GM12878 (cell line): Measurements from ENCODE around the gene CASP10. TPM values are rescaled to one million over a fixed set of nuclear protein-coding genes. Genes with fewer than 3 reads are reported as not detected.

Experiments used
- ATAC-seq: fragments of 200-7000 bp; cut with Tn5 transposase; 3 replicates; pipeline ENCODE4 v1.9.1; 2020; ENCODE audit warnings: mild to moderate bottlenecking, moderate library complexity
- BruUV-seq: library from RNA; stranded (reverse); fragments of 400-500 nt; replicated peaks from 2 replicates; lab custom pipeline; 2021; lab: Mats Ljungman, UMichigan
- CTCF ChIA-PET: fragments of 300-600 bp; sonication (Branson Sonifier 250); formaldehyde crosslinking; extraction: SDS; loops from one replicate; lab custom pipeline; 2021; ENCODE audit warnings: inconsistent platforms; lab: Yijun Ruan, JAX
- POLR2A ChIA-PET: fragments of 350-600 bp; formaldehyde crosslinking; extraction: SDS; loops from one replicate; lab custom pipeline; 2021; ENCODE audit warnings: inconsistent platforms; lab: Charles Lee
- RAD21 ChIA-PET: fragments of 300-600 bp; sonication (Branson Sonifier 250); formaldehyde crosslinking; loops from one replicate; lab custom pipeline; 2023; ENCODE audit warnings: antibody characterized with exemption; ENCODE audit not compliant: unreplicated experiment; lab: Charles Lee
- SMC1A ChIA-PET: fragments of 300-600 bp; sonication (Branson Sonifier 250); formaldehyde crosslinking; loops from one replicate; lab custom pipeline; 2023; ENCODE audit not compliant: unreplicated experiment, uncharacterized antibody; lab: Charles Lee
- DNase-seq: peaks from one replicate; pipeline ENCODE4 v3.0.0-alpha.2; 2011; ENCODE audit warnings: low read depth, low spot score
- FAIRE-seq: peaks from 3 replicates; lab custom pipeline; 2011; peaks lifted over from hg19 to GRCh38; lab: Jason Lieb, UNC
- H2AFZ ChIP-seq: 2 replicates; pipeline ENCODE4 v1.6.0; 2011; ENCODE audit warnings: low read depth, low read length, control low read depth; ENCODE audit not compliant: control insufficient read depth
- H3K27ac ChIP-seq: 2 replicates; pipeline ENCODE4 v1.5.1; 2011; ENCODE audit warnings: control low read depth; ENCODE audit not compliant: control insufficient read depth, insufficient read depth
- H3K27me3 ChIP-seq, 2 experiments: replicated peaks in 1 of 2; 2 replicates each; pipeline versions ENCODE4 v1.6.0 to v1.6.1; 2011; ENCODE audit warnings: low read length in 1 of 2; ENCODE audit not compliant: control insufficient read depth in 2 of 2, insufficient read depth in 2 of 2
- H3K36me3 ChIP-seq, 2 experiments: 2 replicates each; pipeline ENCODE4 v1.5.1; 2011; ENCODE audit warnings: low read length in 1 of 2; ENCODE audit not compliant: control insufficient read depth in 2 of 2, insufficient read depth in 2 of 2
- H3K4me1 ChIP-seq: 2 replicates; pipeline ENCODE4 v1.6.1; 2011; ENCODE audit warnings: mild to moderate bottlenecking, low read length, moderate library complexity, mixed read lengths; ENCODE audit not compliant: control insufficient read depth, insufficient read depth
- H3K4me2 ChIP-seq: 2 replicates; pipeline ENCODE4 v1.6.0; 2011; ENCODE audit warnings: control low read depth; ENCODE audit not compliant: control insufficient read depth, insufficient read depth
- H3K4me3 ChIP-seq: fragments of 200-600 bp; sonication (generic); 2 replicates; pipeline ENCODE4 v1.5.1; 2016
- H3K79me2 ChIP-seq: 2 replicates; pipeline ENCODE4 v1.6.0; 2011; ENCODE audit warnings: low read length; ENCODE audit not compliant: control insufficient read depth, insufficient read depth
- H3K9ac ChIP-seq: 2 replicates; pipeline ENCODE4 v1.8.0; 2011; ENCODE audit warnings: low read length, control low read depth, mixed read lengths; ENCODE audit not compliant: control insufficient read depth, insufficient read depth
- H3K9me3 ChIP-seq: replicated peaks from 3 replicates; pipeline ENCODE4 v1.5.1; 2011; ENCODE audit warnings: mild to moderate bottlenecking, low read length; ENCODE audit not compliant: control insufficient read depth, insufficient read depth
- H4K20me1 ChIP-seq: 2 replicates; pipeline ENCODE4 v1.6.0; 2011; ENCODE audit not compliant: control insufficient read depth, insufficient read depth
- BCL11A ChIP-seq: IDR thresholded peaks from 2 replicates; pipeline ENCODE4 v1.6.1; 2011; ENCODE audit warnings: low read depth, low read length
- BHLHE40 ChIP-seq, 2 experiments: fragments of 450-650 bp in 1 of 2; IDR thresholded peaks; 2 replicates each; pipeline ENCODE4 v1.6.1; 2011 to 2017; ENCODE audit warnings: low read depth in 2 of 2, borderline replicate concordance in 1 of 2, improper control_type of control experiment in 1 of 2, low read length in 1 of 2, mild to moderate bottlenecking in 1 of 2
- BRCA1 ChIP-seq: IDR thresholded peaks from 2 replicates; pipeline ENCODE4 v1.6.1; 2011; ENCODE audit warnings: low read depth, low read length, improper control_type of control experiment
- ETV6 ChIP-seq, 2 experiments: fragments of 450-650 bp in 1 of 2; IDR thresholded peaks in 1 of 2; conservative IDR thresholded peaks in 1 of 2; 2 replicates each; pipeline ENCODE4 v1.6.1; 2014; ENCODE audit warnings: antibody characterized with exemption in 1 of 2, borderline replicate concordance in 1 of 2, low read depth in 1 of 2, mild to moderate bottlenecking in 1 of 2, moderate library complexity in 1 of 2
- EZH2 ChIP-seq: IDR thresholded peaks from 2 replicates; pipeline ENCODE4 v1.6.1; 2012; ENCODE audit warnings: low read depth, mild to moderate bottlenecking, control low read depth, inconsistent platforms, low read length, borderline replicate concordance; ENCODE audit not compliant: control insufficient read depth
- GATAD2B ChIP-seq: fragments of 450-650 bp; conservative IDR thresholded peaks from 2 replicates; pipeline ENCODE4 v1.6.1; 2017; ENCODE audit warnings: low read depth, mild to moderate bottlenecking, moderate library complexity
- HDAC6 ChIP-seq: fragments of 200-600 bp; sonication (generic); IDR thresholded peaks from one replicate; pipeline ENCODE4 v1.8.0; 2017; ENCODE audit warnings: antibody characterized with exemption; ENCODE audit not compliant: unreplicated experiment
- MTA2 ChIP-seq: fragments of 450-650 bp; IDR thresholded peaks from 2 replicates; pipeline ENCODE4 v1.6.1; 2016; ENCODE audit warnings: low read depth, mild to moderate bottlenecking, moderate library complexity
- MXI1 ChIP-seq: fragments of 150-350 bp; IDR thresholded peaks from 2 replicates; pipeline ENCODE4 v1.6.1; 2011; ENCODE audit warnings: low read depth, mild to moderate bottlenecking, inconsistent platforms, low read length, improper control_type of control experiment
- MYC ChIP-seq: IDR thresholded peaks from 2 replicates; pipeline ENCODE4 v1.6.1; 2011; ENCODE audit warnings: mild to moderate bottlenecking, low read length, moderate library complexity, inconsistent platforms; ENCODE audit not compliant: insufficient read depth, insufficient replicate concordance, insufficient read length, severe bottlenecking
- SIN3A ChIP-seq: IDR thresholded peaks from 2 replicates; pipeline ENCODE4 v1.6.1; 2012; ENCODE audit warnings: low read depth, low read length, improper control_type of control experiment
- SREBF2 ChIP-seq: IDR thresholded peaks from 2 replicates; pipeline ENCODE4 v1.6.1; 2012; ENCODE audit warnings: mild to moderate bottlenecking, low read length
- TCF7 ChIP-seq: IDR thresholded peaks from 2 replicates; pipeline ENCODE4 v1.6.1; 2014; ENCODE audit warnings: antibody characterized with exemption, borderline replicate concordance
- ZNF24 ChIP-seq: fragments of 450-650 bp; IDR thresholded peaks from 2 replicates; pipeline ENCODE4 v1.6.1; 2017; ENCODE audit warnings: antibody characterized with exemption, mild to moderate bottlenecking
- WGBS: methylation state at CpG from one replicate; pipeline ENCODE4 v1.1.6; 2016; ENCODE audit warnings: low lambda C conversion rate; ENCODE audit not compliant: insufficient replicate concordance, insufficient coverage; ENCODE audit errors: missing lambda C conversion rate; 5-methylcytosine and 5-hydroxymethylcytosine counted together
- in situ Hi-C: fragments of 300-500 bp; cut with MboI; formaldehyde crosslinking; loops from 9 replicates; pipeline ENCODE4 v1.14.3; 2018; ENCODE audit warnings: mixed read lengths
- intact Hi-C: fragments of 100-400 bp; cut with micrococcal nuclease; formaldehyde crosslinking; loops from one replicate; pipeline ENCODE4 v1.14.2; 2022; ENCODE audit not compliant: unreplicated experiment
- polyA plus RNA-seq, 11 experiments: library from polyadenylated mRNA; depleted of rRNA in 4 of 11; unstranded in 6 of 11; stranded (reverse) in 5 of 11; fragments of >200 nt; fragmentation: Nextera tagmentation in 4 of 11; fragmentation: Illumina TruSeq in 1 of 11; extraction: Ambion mirVana in 4 of 11; extraction: Trizol in 1 of 11; gene quantifications; 1 replicate in 1 of 11; 2 replicates in 10 of 11; pipeline versions ENCODE4 v1.2.1 to v1.2.3, GENCODE V29; 2011 to 2016; ENCODE audit warnings: inconsistent platforms in 2 of 11, missing spikeins in 2 of 11, low read depth in 1 of 11
- total RNA-seq, 4 experiments: library from RNA; depleted of rRNA in 3 of 4; stranded (reverse); fragments of >200 nt in 3 of 4; fragmentation: Illumina TruSeq in 1 of 4; extraction: Trizol in 1 of 4; gene quantifications; 2 replicates each; pipeline versions ENCODE4 v1.2.1 to v1.2.3, GENCODE V29; 2013 to 2021
- TF ChIP-seq, protein P1 (sequence below): IDR thresholded peaks from 2 replicates; pipeline ENCODE4 v1.6.1; 2012; ENCODE audit warnings: mild to moderate bottlenecking, low read depth, low read length

The CASP10 gene
- total and polyA plus RNA-seq, 10 of the 15 experiments (the other 5 are each of a cell fraction or from before 2014, with no cell fraction given), result 7.2 to 14.1 (median 10.8) TPM

DNA sequence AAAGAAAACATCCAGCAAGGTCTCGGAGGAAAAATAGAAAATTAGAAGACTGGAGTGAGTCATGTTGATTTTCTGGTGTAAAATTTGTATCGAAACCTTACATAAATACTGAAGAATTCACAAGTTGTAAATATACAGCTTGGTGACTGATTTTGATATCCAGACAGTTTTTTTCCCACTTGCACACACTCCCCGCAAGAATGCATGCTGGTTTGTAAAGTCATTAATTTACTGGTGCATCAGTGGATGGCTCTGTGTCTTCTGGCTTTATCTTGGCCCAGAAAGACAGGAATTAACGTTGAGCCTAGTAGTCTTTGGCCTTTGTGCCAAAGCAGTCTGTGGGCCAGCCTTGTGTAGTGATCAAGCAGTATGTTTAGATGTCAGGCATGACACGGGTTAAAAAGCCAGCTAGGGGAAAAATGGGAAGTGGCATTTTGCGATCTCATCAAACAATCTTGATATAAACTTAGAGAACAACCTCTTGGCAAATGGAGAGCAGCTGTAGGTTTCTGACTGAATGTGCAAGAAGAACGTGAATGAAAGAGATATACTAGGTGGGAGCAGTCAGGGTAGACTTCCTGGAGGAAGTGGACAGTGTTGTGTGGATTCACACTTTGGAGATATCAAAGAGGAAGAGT, 54.7 kb downstream of the CASP10 start:
- H3K4me1 ChIP-seq, result peaks cover 3% of the 10 kb centered on the region
- 88% methylated on average over 7 of the region's 7 CpGs for WGBS
- H3K9me3 ChIP-seq, result no peaks in the 10 kb centered on the region; the same call in 2 of the 3 replicates
- FAIRE-seq (no peak), DNase-seq (no peak), ATAC-seq (no peak)
- POLR2A ChIA-PET, result interaction anchor here (0.6 to 1.7 kb wide), 6 partner anchors 15 to 454 kb away, joined by 3 to 6 read pairs (median 4); partner anchors contain the start of gene CASP8
- H3K9ac ChIP-seq, result no peak overlapping the region
- H3K4me2 ChIP-seq, result no peak overlapping the region
- peaks cover 5 to 13% of the 10 kb centered on the region in 2 experiments for H3K36me3 ChIP-seq
- no peak overlapping the region for H2AFZ ChIP-seq
- TSS peak; percentile 13 for BruUV-seq
- H4K20me1 ChIP-seq, result no peaks in the 10 kb centered on the region
- H3K27me3 ChIP-seq, result no peaks in the 10 kb centered on the region
- TF ChIP-seq ZNF24 (no peak), ETV6 (conservative IDR thresholded peaks at IDR 0.05 in 1 of 2, IDR thresholded peaks at IDR 0.05 in 1 of 2; ENCODE audit: borderline replicate concordance in 1 of 2, low read depth in 1 of 2) (no peak), GATAD2B (no peak), MYC (no peak), BCL11A (no peak), SIN3A (no peak), HDAC6 (no peak), TCF7 (no peak), MTA2 (no peak), EZH2 (no peak), BRCA1 (no peak), MXI1 (no peak), SREBF2 (no peak), BHLHE40 (IDR thresholded peaks at IDR 0.05; ENCODE audit: borderline replicate concordance in 1 of 2, low read depth in 2 of 2, low read length in 1 of 2) (no peak)
- TF ChIP-seq, protein P1, sequence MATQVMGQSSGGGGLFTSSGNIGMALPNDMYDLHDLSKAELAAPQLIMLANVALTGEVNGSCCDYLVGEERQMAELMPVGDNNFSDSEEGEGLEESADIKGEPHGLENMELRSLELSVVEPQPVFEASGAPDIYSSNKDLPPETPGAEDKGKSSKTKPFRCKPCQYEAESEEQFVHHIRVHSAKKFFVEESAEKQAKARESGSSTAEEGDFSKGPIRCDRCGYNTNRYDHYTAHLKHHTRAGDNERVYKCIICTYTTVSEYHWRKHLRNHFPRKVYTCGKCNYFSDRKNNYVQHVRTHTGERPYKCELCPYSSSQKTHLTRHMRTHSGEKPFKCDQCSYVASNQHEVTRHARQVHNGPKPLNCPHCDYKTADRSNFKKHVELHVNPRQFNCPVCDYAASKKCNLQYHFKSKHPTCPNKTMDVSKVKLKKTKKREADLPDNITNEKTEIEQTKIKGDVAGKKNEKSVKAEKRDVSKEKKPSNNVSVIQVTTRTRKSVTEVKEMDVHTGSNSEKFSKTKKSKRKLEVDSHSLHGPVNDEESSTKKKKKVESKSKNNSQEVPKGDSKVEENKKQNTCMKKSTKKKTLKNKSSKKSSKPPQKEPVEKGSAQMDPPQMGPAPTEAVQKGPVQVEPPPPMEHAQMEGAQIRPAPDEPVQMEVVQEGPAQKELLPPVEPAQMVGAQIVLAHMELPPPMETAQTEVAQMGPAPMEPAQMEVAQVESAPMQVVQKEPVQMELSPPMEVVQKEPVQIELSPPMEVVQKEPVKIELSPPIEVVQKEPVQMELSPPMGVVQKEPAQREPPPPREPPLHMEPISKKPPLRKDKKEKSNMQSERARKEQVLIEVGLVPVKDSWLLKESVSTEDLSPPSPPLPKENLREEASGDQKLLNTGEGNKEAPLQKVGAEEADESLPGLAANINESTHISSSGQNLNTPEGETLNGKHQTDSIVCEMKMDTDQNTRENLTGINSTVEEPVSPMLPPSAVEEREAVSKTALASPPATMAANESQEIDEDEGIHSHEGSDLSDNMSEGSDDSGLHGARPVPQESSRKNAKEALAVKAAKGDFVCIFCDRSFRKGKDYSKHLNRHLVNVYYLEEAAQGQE, result no peak
- intact Hi-C loops, result loop anchor here (2.0 to 10.0 kb wide), 4 partner anchors 40 to 937 kb away; partner anchors contain the start of genes ALS2 and TMEM237
- in situ Hi-C loops, result no loop called here
- RAD21 ChIA-PET, result interaction anchor here (0.6 to 2.5 kb wide), 9 partner anchors 10 to 214 kb away, joined by 3 to 43 read pairs (median 7); partner anchors contain the start of genes CASP8, FLACC1, STRADB and TRAK2
- H3K4me3 ChIP-seq, result no peak overlapping the region
- SMC1A ChIA-PET, result interaction anchor here (0.6 to 2.8 kb wide), 14 partner anchors 9 to 725 kb away, joined by 3 to 54 read pairs (median 7); partner anchors contain the start of genes CASP8 and FLACC1
- H3K27ac ChIP-seq, result no peak overlapping the region
- H3K79me2 ChIP-seq, result peaks cover 35% of the 10 kb centered on the region
- CTCF ChIA-PET, result interaction anchor here (0.8 to 2.8 kb wide), 12 partner anchors 16 to 623 kb away, joined by 3 to 55 read pairs (median 8); partner anchors contain the start of genes CASP10 and CASP8
